HCT116 (cell line): Measurements from ENCODE around the gene PRKCQ. TPM values are rescaled to one million over a fixed set of nuclear protein-coding genes. Genes with fewer than 3 reads are reported as not detected.

Experiments
- ATAC-seq: fragments of 200-7000 bp; cut with Tn5 transposase; 2 replicates; pipeline ENCODE4 v1.9.1; 2020; ENCODE audit warnings: mild to moderate bottlenecking, moderate library complexity
- BruUV-seq: library from RNA; stranded (reverse); fragments of 400-500 nt; replicated peaks from 2 replicates; lab custom pipeline; 2021; lab: Mats Ljungman, UMichigan
- CTCF ChIA-PET: fragments of 300-600 bp; sonication (Branson Sonifier 250); formaldehyde crosslinking; loops from one replicate; lab custom pipeline; 2021; ENCODE audit warnings: antibody characterized with exemption; lab: Charles Lee
- POLR2A ChIA-PET: fragments of 300-600, 350-600 bp; sonication (Branson Sonifier 250); formaldehyde crosslinking; loops from one replicate; lab custom pipeline; 2021; ENCODE audit warnings: antibody characterized with exemption; lab: Charles Lee
- RAD21 ChIA-PET, 2 experiments: fragments of 300-600 bp; sonication (Branson Sonifier 250); formaldehyde crosslinking; loops; one replicate each; lab custom pipeline; 2023; ENCODE audit warnings: low total read pairs in 2 of 2; ENCODE audit not compliant: uncharacterized antibody in 2 of 2, unreplicated experiment in 2 of 2, low non-redundant PET in 1 of 2; lab: Charles Lee
- DNase-seq: peaks from one replicate; pipeline ENCODE4 v3.0.0-alpha.2; 2010; ENCODE audit warnings: low read depth, low spot score
- H2AFZ ChIP-seq: fragments of 200-600 bp; shearing (Covaris generic), sonication (generic); 2 replicates; pipeline ENCODE4 v1.6.1; 2017; ENCODE audit warnings: low read depth, mixed run types, mixed read lengths, antibody characterized with exemption, low read length; ENCODE audit not compliant: poor library complexity, severe bottlenecking
- H3K27ac ChIP-seq: 2 replicates; pipeline ENCODE4 v1.5.1; 2012; ENCODE audit warnings: low read depth, low read length
- H3K27me3 ChIP-seq: fragments of 200-600 bp; sonication (generic); 2 replicates; pipeline ENCODE4 v1.6.1; 2016; ENCODE audit warnings: mixed run types, low read length, mixed read lengths; ENCODE audit not compliant: insufficient read depth
- H3K36me3 ChIP-seq, 2 experiments: fragments of 200-500 bp in 1 of 2; fragments of 200-600 bp in 1 of 2; sonication (Bioruptor generic) in 1 of 2; sonication (generic) in 1 of 2; 2 replicates each; pipeline versions ENCODE4 v1.5.1 to v1.6.1; 2014 to 2016; ENCODE audit warnings: low read length in 2 of 2, inconsistent platforms in 1 of 2, mixed read lengths in 1 of 2, mixed run types in 1 of 2; ENCODE audit not compliant: insufficient read depth in 2 of 2, control insufficient read depth in 1 of 2
- H3K4me1 ChIP-seq, 2 experiments: fragments of 200-600 bp in 1 of 2; sonication (generic) in 1 of 2; 2 replicates each; pipeline versions ENCODE4 v1.5.1 to v1.6.1; 2012 to 2017; ENCODE audit warnings: low read length in 2 of 2, inconsistent platforms in 1 of 2, mild to moderate bottlenecking in 1 of 2, mixed read lengths in 1 of 2, mixed run types in 1 of 2, moderate library complexity in 1 of 2; ENCODE audit not compliant: insufficient read depth in 2 of 2, control insufficient read depth in 1 of 2
- H3K4me2 ChIP-seq: fragments of 200-600 bp; sonication (generic); 2 replicates; pipeline ENCODE4 v1.6.1; 2017; ENCODE audit warnings: mixed run types, low read length, mixed read lengths
- H3K4me3 ChIP-seq, 2 experiments: fragments of 200-600 bp in 1 of 2; sonication (generic) in 1 of 2; replicated peaks in 1 of 2; 2 replicates each; pipeline ENCODE4 v1.5.1; 2011 to 2016; ENCODE audit warnings: low read length in 2 of 2, control low read depth in 1 of 2, low read depth in 1 of 2, mild to moderate bottlenecking in 1 of 2, mixed read lengths in 1 of 2, mixed run types in 1 of 2
- H3K79me2 ChIP-seq: fragments of 200-600 bp; sonication (generic); 2 replicates; pipeline ENCODE4 v1.6.1; 2017; ENCODE audit warnings: mild to moderate bottlenecking, mixed run types, low read length, moderate library complexity, mixed read lengths; ENCODE audit not compliant: insufficient read depth
- H3K9ac ChIP-seq: fragments of 200-600 bp; sonication (generic); 2 replicates; pipeline ENCODE4 v1.6.1; 2016; ENCODE audit warnings: low read length, mixed read lengths
- H3K9me2 ChIP-seq: fragments of 200-600 bp; sonication (generic), shearing (Covaris generic); 2 replicates; pipeline ENCODE4 v1.6.1; 2017; ENCODE audit warnings: mixed run types, mild to moderate bottlenecking, moderate library complexity; ENCODE audit not compliant: insufficient read depth
- H3K9me3 ChIP-seq, 2 experiments: fragments of 200-500 bp in 1 of 2; fragments of 200-600 bp in 1 of 2; sonication (Bioruptor generic) in 1 of 2; sonication (generic) in 1 of 2; 2 replicates each; pipeline ENCODE4 v1.6.1; 2014 to 2017; ENCODE audit warnings: low read length in 2 of 2, mixed read lengths in 2 of 2, inconsistent platforms in 1 of 2, low read depth in 1 of 2, mild to moderate bottlenecking in 1 of 2, mixed run types in 1 of 2, moderate library complexity in 1 of 2; ENCODE audit not compliant: control insufficient read depth in 1 of 2, insufficient read depth in 1 of 2
- H4K20me1 ChIP-seq: fragments of 200-600 bp; sonication (generic), shearing (Covaris generic); 2 replicates; pipeline ENCODE4 v1.6.1; 2017; ENCODE audit warnings: mixed run types, mild to moderate bottlenecking, moderate library complexity; ENCODE audit not compliant: insufficient read depth
- CBX3 ChIP-seq: IDR thresholded peaks from 2 replicates; pipeline ENCODE4 v1.6.1; 2012; ENCODE audit warnings: low read depth
- ELF1 ChIP-seq: IDR thresholded peaks from 2 replicates; pipeline ENCODE4 v1.6.1; 2012; ENCODE audit warnings: low read depth, borderline replicate concordance
- TCF7L2 ChIP-seq: IDR thresholded peaks from 2 replicates; pipeline ENCODE4 v1.7.0; 2011; ENCODE audit warnings: borderline replicate concordance, inconsistent platforms; ENCODE audit not compliant: insufficient read depth, insufficient read length; ENCODE audit errors: extremely low read depth
- ZFX ChIP-seq: fragments of 450-650 bp; IDR thresholded peaks from 2 replicates; pipeline ENCODE4 v1.6.1; 2017
- ZNF274 ChIP-seq: fragments of 200-500 bp; sonication (Bioruptor generic); IDR thresholded peaks from 2 replicates; pipeline ENCODE4 v1.6.1; 2014; ENCODE audit warnings: mild to moderate bottlenecking, low read depth, low read length, inconsistent platforms
- intact Hi-C: fragments of 100-400 bp; cut with micrococcal nuclease; formaldehyde crosslinking; loops from 2 replicates; pipeline ENCODE4 v1.10.0; 2022
- total RNA-seq: library from RNA; stranded (reverse); gene quantifications from one replicate; pipeline ENCODE4 v1.2.1, GENCODE V29; 2021; ENCODE audit not compliant: unreplicated experiment
- TF ChIP-seq, protein P1 (sequence below), 3 experiments: fragments of 200-600 bp in 1 of 3; sonication (generic) in 1 of 3; IDR thresholded peaks in 2 of 3; conservative IDR thresholded peaks in 1 of 3; 2 replicates each; pipeline ENCODE4 v1.5.1; 2012 to 2017; ENCODE audit warnings: low read depth in 2 of 3, low read length in 2 of 3, antibody characterized with exemption in 1 of 3, borderline replicate concordance in 1 of 3, control low read depth in 1 of 3, mild to moderate bottlenecking in 1 of 3, mixed read lengths in 1 of 3, mixed run types in 1 of 3, moderate library complexity in 1 of 3; ENCODE audit not compliant: insufficient read depth in 1 of 3

PRKCQ gene
- total RNA-seq, 1 experiment from 2014 or later, result 0.54 TPM

- Histone ChIP-seq H2AFZ (no peak overlapping the region), H3K9ac (no peak overlapping the region), H3K9me3 (no peaks in the 10 kb centered on the region), H3K4me3 (no peak overlapping the region), H3K79me2 (no peaks in the 10 kb centered on the region), H3K4me2 (no peak overlapping the region), H3K4me1 (peaks cover 0 to 3% of the 10 kb centered on the region in 2 experiments; a peak in 1 of 4 replicates), H3K9me2 (no peaks in the 10 kb centered on the region), H4K20me1 (no peaks in the 10 kb centered on the region), H3K27me3 (peaks cover 7% of the 10 kb centered on the region), H3K36me3 (no peaks in the 10 kb centered on the region), H3K27ac (no peak overlapping the region)
- DNase-seq (no peak), ATAC-seq (no peak)
- BruUV-seq, result no TSS peak
- TF ChIP-seq ZFX, result no peak
- no peak for TF ChIP-seq TCF7L2
- TF ChIP-seq CBX3, result no peak
- TF ChIP-seq ZNF274, result no peak
- ChIA-PET POLR2A (interaction anchor here (1.5 kb wide), 1 partner anchor 208 kb away, joined by 4 read pairs; the partner anchor contains the start of gene PFKFB3), CTCF (interaction anchor here (2.4 to 3.1 kb wide), 2 partner anchors 8 to 207 kb away, joined by 11 to 13 read pairs; partner anchors contain the start of gene PFKFB3), RAD21 (no interaction called here)
- intact Hi-C loops, result loop anchor here (10.0 kb wide), 1 partner anchor 1005 kb away; the partner anchor contains the start of gene SFMBT2
Observed at GRCh38 chr10:6409971-6410643, 170.0 kb downstream of the PRKCQ start.

DNA sequence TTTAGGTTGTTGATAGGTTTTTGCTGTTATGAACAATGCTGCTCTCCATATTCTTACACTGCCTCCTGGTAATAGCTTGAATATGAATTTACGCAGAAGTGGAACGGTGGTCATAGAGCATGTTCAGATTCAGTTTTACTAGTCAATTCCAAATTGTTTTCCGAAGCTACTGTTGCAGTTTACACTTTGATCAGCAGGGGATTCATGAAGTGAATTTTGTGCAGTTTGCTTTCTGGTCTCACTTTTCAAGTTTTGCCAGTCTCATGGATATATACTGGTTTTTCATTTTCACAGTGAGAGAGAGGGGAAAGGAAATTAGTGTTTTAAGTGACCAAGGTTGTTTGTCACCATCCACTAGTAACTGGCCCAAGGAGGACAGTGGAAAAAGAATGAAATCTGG lies 171.3 kb downstream of the PRKCQ start:
- DNase-seq (no peak), ATAC-seq (no peak)
- Histone ChIP-seq H3K4me2 (no peak overlapping the region), H3K27me3 (peaks cover 7% of the 10 kb centered on the region), H3K9ac (no peak overlapping the region), H3K27ac (no peak overlapping the region), H4K20me1 (no peaks in the 10 kb centered on the region), H3K79me2 (no peaks in the 10 kb centered on the region), H3K36me3 (no peaks in the 10 kb centered on the region), H2AFZ (no peak overlapping the region), H3K4me1 (peaks cover 0 to 3% of the 10 kb centered on the region in 2 experiments; a peak in 1 of 4 replicates), H3K9me3 (no peaks in the 10 kb centered on the region), H3K9me2 (no peaks in the 10 kb centered on the region), H3K4me3 (no peak overlapping the region)
- ChIA-PET CTCF (interaction anchor here (2.4 kb wide), 1 partner anchor 206 kb away, joined by 11 read pairs; the partner anchor contains the start of gene PFKFB3), POLR2A (interaction anchor here (1.5 kb wide), 1 partner anchor 206 kb away, joined by 4 read pairs; the partner anchor contains the start of gene PFKFB3), RAD21 (no interaction called here)
- BruUV-seq, result no TSS peak
- intact Hi-C loops, result no loop called here
- no peak for TF ChIP-seq ELF1
- TF ChIP-seq, protein P1, sequence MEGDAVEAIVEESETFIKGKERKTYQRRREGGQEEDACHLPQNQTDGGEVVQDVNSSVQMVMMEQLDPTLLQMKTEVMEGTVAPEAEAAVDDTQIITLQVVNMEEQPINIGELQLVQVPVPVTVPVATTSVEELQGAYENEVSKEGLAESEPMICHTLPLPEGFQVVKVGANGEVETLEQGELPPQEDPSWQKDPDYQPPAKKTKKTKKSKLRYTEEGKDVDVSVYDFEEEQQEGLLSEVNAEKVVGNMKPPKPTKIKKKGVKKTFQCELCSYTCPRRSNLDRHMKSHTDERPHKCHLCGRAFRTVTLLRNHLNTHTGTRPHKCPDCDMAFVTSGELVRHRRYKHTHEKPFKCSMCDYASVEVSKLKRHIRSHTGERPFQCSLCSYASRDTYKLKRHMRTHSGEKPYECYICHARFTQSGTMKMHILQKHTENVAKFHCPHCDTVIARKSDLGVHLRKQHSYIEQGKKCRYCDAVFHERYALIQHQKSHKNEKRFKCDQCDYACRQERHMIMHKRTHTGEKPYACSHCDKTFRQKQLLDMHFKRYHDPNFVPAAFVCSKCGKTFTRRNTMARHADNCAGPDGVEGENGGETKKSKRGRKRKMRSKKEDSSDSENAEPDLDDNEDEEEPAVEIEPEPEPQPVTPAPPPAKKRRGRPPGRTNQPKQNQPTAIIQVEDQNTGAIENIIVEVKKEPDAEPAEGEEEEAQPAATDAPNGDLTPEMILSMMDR (IDR thresholded peaks at IDR 0.05 in 2 of 3, conservative IDR thresholded peaks at IDR 0.05 in 1 of 3; ENCODE audit: borderline replicate concordance in 1 of 3, insufficient read depth in 1 of 3, low read depth in 2 of 3, low read length in 2 of 3), result peak in 2 of 3 experiments; percentile 35 to 39; a peak in 4 of 6 replicates
